ENCODE results near the gene AMBN.
A peak's percentile ranks its signal among the peaks of the same experiment; 100 is the strongest.

AMBN gene

DNA sequence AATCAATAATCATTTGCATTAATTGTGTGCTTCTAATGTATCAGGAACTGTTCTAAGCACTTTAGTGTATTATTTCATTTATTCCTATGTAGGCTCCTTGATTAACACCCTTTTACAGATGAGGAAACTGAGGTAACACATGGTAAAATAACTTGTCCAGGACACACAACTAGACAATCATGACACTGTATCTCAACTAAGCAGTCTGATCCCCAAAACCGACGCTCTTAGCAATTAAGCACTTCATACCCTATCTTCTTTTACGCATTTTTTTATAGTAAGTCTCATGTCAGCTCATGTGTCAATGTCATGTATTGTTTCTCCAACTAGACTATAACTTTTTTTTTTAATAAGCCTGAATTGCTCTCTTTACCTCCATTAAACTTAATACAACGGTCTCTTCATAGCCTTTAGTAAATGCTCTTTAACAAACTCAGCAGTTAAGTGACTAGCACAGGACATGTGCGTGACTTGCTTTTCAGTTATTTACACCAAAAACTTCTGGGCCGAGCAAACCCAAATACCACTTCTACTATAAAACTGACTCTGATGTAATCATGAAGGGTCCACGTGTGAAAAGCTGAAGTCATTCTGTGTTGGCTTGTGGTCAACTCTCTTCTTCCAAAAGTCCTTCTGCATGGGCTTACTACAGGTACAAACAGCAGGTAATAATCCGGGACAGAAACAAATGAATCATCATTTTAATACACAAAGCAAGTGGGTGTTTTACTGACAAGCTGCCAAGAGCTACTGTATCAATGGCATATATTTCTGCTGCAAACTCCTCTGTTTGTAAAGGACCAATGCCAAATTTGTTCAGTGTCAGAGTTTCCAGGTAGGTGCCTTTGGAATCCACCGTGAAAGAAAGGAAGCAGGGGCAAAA, 7.9 kb upstream of the AMBN start (continued):
- TF ChIP-seq ZNF223 (tag by site-specific recombination; IDR thresholded peaks at IDR 0.05) (no peak), ZNF580 (tag by site-specific recombination; IDR thresholded peaks at IDR 0.05) (no peak), ZBTB17 (tag by site-specific recombination; IDR thresholded peaks at IDR 0.05) (peak; percentile 16; the same call in 1 of the 2 replicates), OSR2 (tag by site-specific recombination; IDR thresholded peaks at IDR 0.05) (peak; percentile 91)

- H3K36me3 ChIP-seq (ENCODE audit: control insufficient read depth in 2 of 2, insufficient read depth in 1 of 2, low read length in 2 of 2): no peaks in the 10 kb centered on the region
- H3K9me3 ChIP-seq (ENCODE audit: control insufficient read depth, insufficient read depth, low read depth, low read length): no peaks in the 10 kb centered on the region
- ChIA-PET POLR2A (no interaction called here), CTCF (no interaction called here)
- no peak for TF ChIP-seq ZNF341 (tag by site-specific recombination; IDR thresholded peaks at IDR 0.05; ENCODE audit: low read depth)
- TF ChIP-seq, protein P1, sequence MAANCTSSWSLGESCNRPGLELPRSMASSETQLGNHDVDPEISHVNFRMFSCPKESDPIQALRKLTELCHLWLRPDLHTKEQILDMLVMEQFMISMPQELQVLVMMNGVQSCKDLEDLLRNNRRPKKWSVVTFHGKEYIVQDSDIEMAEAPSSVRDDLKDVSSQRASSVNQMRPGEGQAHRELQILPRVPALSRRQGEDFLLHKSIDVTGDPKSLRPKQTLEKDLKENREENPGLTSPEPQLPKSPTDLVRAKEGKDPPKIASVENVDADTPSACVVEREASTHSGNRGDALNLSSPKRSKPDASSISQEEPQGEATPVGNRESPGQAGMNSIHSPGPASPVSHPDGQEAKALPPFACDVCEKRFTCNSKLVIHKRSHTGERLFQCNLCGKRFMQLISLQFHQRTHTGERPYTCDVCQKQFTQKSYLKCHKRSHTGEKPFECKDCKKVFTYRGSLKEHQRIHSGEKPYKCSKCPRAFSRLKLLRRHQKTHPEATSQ (tag by site-specific recombination; IDR thresholded peaks at IDR 0.05): no peak
- TF ChIP-seq ZNF830 (tag by site-specific recombination; IDR thresholded peaks at IDR 0.05; ENCODE audit: low read depth): no peak
- no peak for TF ChIP-seq ZNF350 (tag by site-specific recombination; IDR thresholded peaks at IDR 0.05)
- no peak for TF ChIP-seq ZNF596 (tag by site-specific recombination; IDR thresholded peaks at IDR 0.05)
- TF ChIP-seq, protein P2, sequence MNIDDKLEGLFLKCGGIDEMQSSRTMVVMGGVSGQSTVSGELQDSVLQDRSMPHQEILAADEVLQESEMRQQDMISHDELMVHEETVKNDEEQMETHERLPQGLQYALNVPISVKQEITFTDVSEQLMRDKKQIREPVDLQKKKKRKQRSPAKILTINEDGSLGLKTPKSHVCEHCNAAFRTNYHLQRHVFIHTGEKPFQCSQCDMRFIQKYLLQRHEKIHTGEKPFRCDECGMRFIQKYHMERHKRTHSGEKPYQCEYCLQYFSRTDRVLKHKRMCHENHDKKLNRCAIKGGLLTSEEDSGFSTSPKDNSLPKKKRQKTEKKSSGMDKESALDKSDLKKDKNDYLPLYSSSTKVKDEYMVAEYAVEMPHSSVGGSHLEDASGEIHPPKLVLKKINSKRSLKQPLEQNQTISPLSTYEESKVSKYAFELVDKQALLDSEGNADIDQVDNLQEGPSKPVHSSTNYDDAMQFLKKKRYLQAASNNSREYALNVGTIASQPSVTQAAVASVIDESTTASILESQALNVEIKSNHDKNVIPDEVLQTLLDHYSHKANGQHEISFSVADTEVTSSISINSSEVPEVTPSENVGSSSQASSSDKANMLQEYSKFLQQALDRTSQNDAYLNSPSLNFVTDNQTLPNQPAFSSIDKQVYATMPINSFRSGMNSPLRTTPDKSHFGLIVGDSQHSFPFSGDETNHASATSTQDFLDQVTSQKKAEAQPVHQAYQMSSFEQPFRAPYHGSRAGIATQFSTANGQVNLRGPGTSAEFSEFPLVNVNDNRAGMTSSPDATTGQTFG (tag by site-specific recombination; IDR thresholded peaks at IDR 0.05; ENCODE audit: borderline replicate concordance): no peak
- TF ChIP-seq ZNF398 (tag by site-specific recombination; IDR thresholded peaks at IDR 0.05): no peak
- no peak for TF ChIP-seq ZNF366 (tag by site-specific recombination; conservative IDR thresholded peaks at IDR 0.05)
- TF ChIP-seq ZNF701 (tag by site-specific recombination; IDR thresholded peaks at IDR 0.05): no peak
- TF ChIP-seq ZNF24 (tag by site-specific recombination; IDR thresholded peaks at IDR 0.05): no peak
- H3K4me1 ChIP-seq (ENCODE audit: control insufficient read depth, insufficient read depth, low read length): no peaks in the 10 kb centered on the region
- H3K27ac ChIP-seq (ENCODE audit: extremely low read depth, low read depth, low read length): no peak overlapping the region
- no peak overlapping the region for H3K4me3 ChIP-seq (ENCODE audit: low read depth, low read length)
These were observed 5.2 kb upstream of the AMBN start for GRCh38 chr4:70586841-70587240.

DNA sequence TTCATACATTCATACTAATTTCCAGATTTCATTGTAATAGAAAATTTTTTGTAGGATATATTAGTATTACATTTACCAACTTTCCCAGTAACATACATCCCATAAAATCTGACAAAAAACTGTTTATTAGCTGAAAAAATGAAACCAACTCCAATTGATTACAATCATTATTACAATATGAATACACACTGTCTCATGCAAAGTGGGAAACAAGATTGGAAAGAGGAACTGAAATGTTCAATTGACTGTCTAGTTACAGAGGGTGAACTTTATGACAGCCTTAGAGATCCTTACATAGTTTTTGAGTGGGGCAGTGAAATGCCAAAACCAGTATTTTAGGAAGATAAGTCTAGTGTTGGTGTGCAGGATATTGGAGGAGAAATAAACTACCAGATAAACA, 2.3 kb upstream of the AMBN start:
- ChIA-PET CTCF (interaction anchor here (0.9 kb wide), 1 partner anchor 11 kb away, joined by 3 read pairs; no protein-coding TSS in a partner anchor), POLR2A (interaction anchor here (0.7 kb wide), 1 partner anchor 48 kb away, joined by 5 read pairs; no protein-coding TSS in a partner anchor)
- Histone ChIP-seq H3K36me3 (ENCODE audit: control insufficient read depth in 2 of 2, insufficient read depth in 1 of 2, low read length in 2 of 2) (no peaks in the 10 kb centered on the region), H3K9me3 (ENCODE audit: control insufficient read depth, insufficient read depth, low read depth, low read length) (no peaks in the 10 kb centered on the region), H3K4me3 (ENCODE audit: low read depth, low read length) (no peak overlapping the region), H3K4me1 (ENCODE audit: control insufficient read depth, insufficient read depth, low read length) (no peaks in the 10 kb centered on the region), H3K27ac (ENCODE audit: extremely low read depth, low read depth, low read length) (no peak overlapping the region)
- no peak for TF ChIP-seq ZBTB8A (tag by site-specific recombination; IDR thresholded peaks at IDR 0.05)
- TF ChIP-seq ZNF529 (tag by site-specific recombination; IDR thresholded peaks at IDR 0.05; ENCODE audit: insufficient replicate concordance): no peak
- no peak for TF ChIP-seq ZBTB49 (tag by site-specific recombination; IDR thresholded peaks at IDR 0.05; ENCODE audit: low read depth)
- TF ChIP-seq ZNF302 (tag by site-specific recombination; IDR thresholded peaks at IDR 0.05; ENCODE audit: low read depth): no peak
- TF ChIP-seq GLI2 (tag by site-specific recombination; IDR thresholded peaks at IDR 0.05; ENCODE audit: borderline replicate concordance, low read depth): no peak
- no peak for TF ChIP-seq SETDB1 (IDR thresholded peaks at IDR 0.05; ENCODE audit: insufficient read length, low read length)
